CD4-positive, alpha-beta T cell treated with Interleukin-4 for 1 hour (primary cell): ENCODE results near the gene LRFN2.

ENCODE experiments used
- DNase-seq, 2 donors: peaks; one replicate each; pipeline ENCODE4 v3.0.0-alpha.2; 2020 to 2022

Gene LRFN2

GRCh38 chr6:40425192-40425919 lies 161.8 kb downstream of the LRFN2 start:
- DNase-seq, result no peak

- DNase-seq, result no peak
Observed at GRCh38 chr6:40422046-40422445, 165.1 kb downstream of the LRFN2 start.

- no peak for DNase-seq
Observed at GRCh38 chr6:40419946-40420728, 167.0 kb downstream of the LRFN2 start.

GRCh38 chr6:40419377-40419776 lies 167.8 kb downstream of the LRFN2 start:
- DNase-seq, result no peak

- no peak for DNase-seq
Observed at GRCh38 chr6:40417031-40417430, 170.1 kb downstream of the LRFN2 start.

- DNase-seq, result no peak
Observed at GRCh38 chr6:40414617-40415016, 172.5 kb downstream of the LRFN2 start.

GRCh38 chr6:40413239-40413638 lies 173.9 kb downstream of the LRFN2 start:
- no peak for DNase-seq

- DNase-seq, result no peak
Observed at GRCh38 chr6:40411881-40412280, 175.3 kb downstream of the LRFN2 start.

- DNase-seq, result no peak
Observed at GRCh38 chr6:40410821-40411220, 176.3 kb downstream of the LRFN2 start.

- no peak for DNase-seq
Observed at GRCh38 chr6:40409716-40410397, 177.3 kb downstream of the LRFN2 start.

GRCh38 chr6:40408786-40409542 lies 178.2 kb downstream of the LRFN2 start:
- DNase-seq, result no peak

GRCh38 chr6:40407239-40407638 lies 179.9 kb downstream of the LRFN2 start:
- no peak for DNase-seq

GRCh38 chr6:40406175-40406574 lies 181.0 kb downstream of the LRFN2 start:
- DNase-seq, result no peak

- DNase-seq, result no peak
Observed at GRCh38 chr6:40400738-40401137, 186.4 kb downstream of the LRFN2 start.

- no peak for DNase-seq
Observed at GRCh38 chr6:40399888-40400457, 187.2 kb downstream of the LRFN2 start.

- no peak for DNase-seq
Observed at GRCh38 chr6:40398810-40399477, 188.2 kb downstream of the LRFN2 start.

GRCh38 chr6:40398034-40398691 lies 189.0 kb downstream of the LRFN2 start:
- no peak for DNase-seq

- no peak for DNase-seq
Observed at GRCh38 chr6:40397287-40398033, 189.7 kb downstream of the LRFN2 start.

GRCh38 chr6:40395698-40396076 lies 191.5 kb downstream of the LRFN2 start:
- DNase-seq, result no peak

GRCh38 chr6:40395066-40395697 lies 192.0 kb downstream of the LRFN2 start:
- no peak for DNase-seq
